GM12878 (cell line): Measurements from ENCODE around the gene SNX13. TPM values are rescaled to one million over a fixed set of nuclear protein-coding genes. Genes with fewer than 3 reads are reported as not detected.

Experiments
- ATAC-seq: fragments of 200-7000 bp; cut with Tn5 transposase; 3 replicates; pipeline ENCODE4 v1.9.1; 2020; ENCODE audit warnings: mild to moderate bottlenecking, moderate library complexity
- BruUV-seq: library from RNA; stranded (reverse); fragments of 400-500 nt; replicated peaks from 2 replicates; lab custom pipeline; 2021; lab: Mats Ljungman, UMichigan
- CTCF ChIA-PET: fragments of 300-600 bp; sonication (Branson Sonifier 250); formaldehyde crosslinking; extraction: SDS; loops from one replicate; lab custom pipeline; 2021; ENCODE audit warnings: inconsistent platforms; lab: Yijun Ruan, JAX
- POLR2A ChIA-PET: fragments of 350-600 bp; formaldehyde crosslinking; extraction: SDS; loops from one replicate; lab custom pipeline; 2021; ENCODE audit warnings: inconsistent platforms; lab: Charles Lee
- RAD21 ChIA-PET: fragments of 300-600 bp; sonication (Branson Sonifier 250); formaldehyde crosslinking; loops from one replicate; lab custom pipeline; 2023; ENCODE audit warnings: antibody characterized with exemption; ENCODE audit not compliant: unreplicated experiment; lab: Charles Lee
- SMC1A ChIA-PET: fragments of 300-600 bp; sonication (Branson Sonifier 250); formaldehyde crosslinking; loops from one replicate; lab custom pipeline; 2023; ENCODE audit not compliant: unreplicated experiment, uncharacterized antibody; lab: Charles Lee
- DNase-seq: peaks from one replicate; pipeline ENCODE4 v3.0.0-alpha.2; 2011; ENCODE audit warnings: low read depth, low spot score
- FAIRE-seq: peaks from 3 replicates; lab custom pipeline; 2011; peaks lifted over from hg19 to GRCh38; lab: Jason Lieb, UNC
- H2AFZ ChIP-seq: 2 replicates; pipeline ENCODE4 v1.6.0; 2011; ENCODE audit warnings: low read depth, low read length, control low read depth; ENCODE audit not compliant: control insufficient read depth
- H3K27ac ChIP-seq: 2 replicates; pipeline ENCODE4 v1.5.1; 2011; ENCODE audit warnings: control low read depth; ENCODE audit not compliant: control insufficient read depth, insufficient read depth
- H3K27me3 ChIP-seq, 2 experiments: replicated peaks in 1 of 2; 2 replicates each; pipeline versions ENCODE4 v1.6.0 to v1.6.1; 2011; ENCODE audit warnings: low read length in 1 of 2; ENCODE audit not compliant: control insufficient read depth in 2 of 2, insufficient read depth in 2 of 2
- H3K36me3 ChIP-seq, 2 experiments: 2 replicates each; pipeline ENCODE4 v1.5.1; 2011; ENCODE audit warnings: low read length in 1 of 2; ENCODE audit not compliant: control insufficient read depth in 2 of 2, insufficient read depth in 2 of 2
- H3K4me1 ChIP-seq: 2 replicates; pipeline ENCODE4 v1.6.1; 2011; ENCODE audit warnings: mild to moderate bottlenecking, low read length, moderate library complexity, mixed read lengths; ENCODE audit not compliant: control insufficient read depth, insufficient read depth
- H3K4me2 ChIP-seq: 2 replicates; pipeline ENCODE4 v1.6.0; 2011; ENCODE audit warnings: control low read depth; ENCODE audit not compliant: control insufficient read depth, insufficient read depth
- H3K4me3 ChIP-seq: fragments of 200-600 bp; sonication (generic); 2 replicates; pipeline ENCODE4 v1.5.1; 2016
- H3K79me2 ChIP-seq: 2 replicates; pipeline ENCODE4 v1.6.0; 2011; ENCODE audit warnings: low read length; ENCODE audit not compliant: control insufficient read depth, insufficient read depth
- H3K9ac ChIP-seq: 2 replicates; pipeline ENCODE4 v1.8.0; 2011; ENCODE audit warnings: low read length, control low read depth, mixed read lengths; ENCODE audit not compliant: control insufficient read depth, insufficient read depth
- H3K9me3 ChIP-seq: replicated peaks from 3 replicates; pipeline ENCODE4 v1.5.1; 2011; ENCODE audit warnings: mild to moderate bottlenecking, low read length; ENCODE audit not compliant: control insufficient read depth, insufficient read depth
- H4K20me1 ChIP-seq: 2 replicates; pipeline ENCODE4 v1.6.0; 2011; ENCODE audit not compliant: control insufficient read depth, insufficient read depth
- BACH1 ChIP-seq: fragments of 450-650 bp; IDR thresholded peaks from 2 replicates; pipeline ENCODE4 v1.6.1; 2017; ENCODE audit warnings: mild to moderate bottlenecking, borderline replicate concordance
- CREM ChIP-seq: IDR thresholded peaks from 2 replicates; pipeline ENCODE4 v1.6.1; 2014; ENCODE audit warnings: antibody characterized with exemption, low read depth
- FOXM1 ChIP-seq: IDR thresholded peaks from 2 replicates; pipeline ENCODE4 v1.6.1; 2012; ENCODE audit warnings: low read depth, mild to moderate bottlenecking, inconsistent platforms, low read length, moderate library complexity
- GABPA ChIP-seq: IDR thresholded peaks from 2 replicates; pipeline ENCODE4 v1.6.1; 2014; ENCODE audit warnings: antibody characterized with exemption, low read depth, mild to moderate bottlenecking, inconsistent platforms
- IKZF1 ChIP-seq: fragments of 450-650 bp; conservative IDR thresholded peaks from 2 replicates; pipeline ENCODE4 v1.6.1; 2017; ENCODE audit warnings: antibody characterized with exemption, mild to moderate bottlenecking
- MEF2B ChIP-seq: fragments of 450-650 bp; IDR thresholded peaks from 2 replicates; pipeline ENCODE4 v1.6.1; 2018; ENCODE audit warnings: mild to moderate bottlenecking, moderate library complexity; ENCODE audit not compliant: partially characterized antibody, poor library complexity, severe bottlenecking
- NFXL1 ChIP-seq: fragments of 450-650 bp; IDR thresholded peaks from 2 replicates; pipeline ENCODE4 v1.6.1; 2017; ENCODE audit warnings: antibody characterized with exemption, mild to moderate bottlenecking, borderline replicate concordance
- NR2C1 ChIP-seq: fragments of 450-650 bp; IDR thresholded peaks from 2 replicates; pipeline ENCODE4 v1.6.1; 2017; ENCODE audit warnings: antibody characterized with exemption, mild to moderate bottlenecking, moderate library complexity
- POLR2AphosphoS5 ChIP-seq: IDR thresholded peaks from 2 replicates; pipeline ENCODE4 v1.6.1; 2011; ENCODE audit warnings: mild to moderate bottlenecking, low read length, inconsistent platforms
- RBBP5 ChIP-seq: fragments of 200-600 bp; sonication (generic); conservative IDR thresholded peaks from 2 replicates; pipeline ENCODE4 v1.6.1; 2016
- RELA ChIP-seq: fragments of 450-650 bp; IDR thresholded peaks from 2 replicates; pipeline ENCODE4 v1.8.0; 2014; ENCODE audit warnings: borderline replicate concordance; ENCODE audit not compliant: partially characterized antibody
- SIN3A ChIP-seq: IDR thresholded peaks from 2 replicates; pipeline ENCODE4 v1.6.1; 2012; ENCODE audit warnings: low read depth, low read length, improper control_type of control experiment
- SMAD5 ChIP-seq: IDR thresholded peaks from 2 replicates; pipeline ENCODE4 v1.6.1; 2016; ENCODE audit warnings: antibody characterized with exemption, low read depth
- SREBF1 ChIP-seq: IDR thresholded peaks from 2 replicates; pipeline ENCODE4 v1.6.1; 2012; ENCODE audit warnings: mild to moderate bottlenecking, low read length
- TCF7 ChIP-seq: IDR thresholded peaks from 2 replicates; pipeline ENCODE4 v1.6.1; 2014; ENCODE audit warnings: antibody characterized with exemption, borderline replicate concordance
- WGBS: methylation state at CpG from one replicate; pipeline ENCODE4 v1.1.6; 2016; ENCODE audit warnings: low lambda C conversion rate; ENCODE audit not compliant: insufficient replicate concordance, insufficient coverage; ENCODE audit errors: missing lambda C conversion rate; 5-methylcytosine and 5-hydroxymethylcytosine counted together
- in situ Hi-C: fragments of 300-500 bp; cut with MboI; formaldehyde crosslinking; loops from 9 replicates; pipeline ENCODE4 v1.14.3; 2018; ENCODE audit warnings: mixed read lengths
- intact Hi-C: fragments of 100-400 bp; cut with micrococcal nuclease; formaldehyde crosslinking; loops from one replicate; pipeline ENCODE4 v1.14.2; 2022; ENCODE audit not compliant: unreplicated experiment
- polyA plus RNA-seq, 11 experiments: library from polyadenylated mRNA; depleted of rRNA in 4 of 11; unstranded in 6 of 11; stranded (reverse) in 5 of 11; fragments of >200 nt; fragmentation: Nextera tagmentation in 4 of 11; fragmentation: Illumina TruSeq in 1 of 11; extraction: Ambion mirVana in 4 of 11; extraction: Trizol in 1 of 11; gene quantifications; 1 replicate in 1 of 11; 2 replicates in 10 of 11; pipeline versions ENCODE4 v1.2.1 to v1.2.3, GENCODE V29; 2011 to 2016; ENCODE audit warnings: inconsistent platforms in 2 of 11, missing spikeins in 2 of 11, low read depth in 1 of 11
- total RNA-seq, 4 experiments: library from RNA; depleted of rRNA in 3 of 4; stranded (reverse); fragments of >200 nt in 3 of 4; fragmentation: Illumina TruSeq in 1 of 4; extraction: Trizol in 1 of 4; gene quantifications; 2 replicates each; pipeline versions ENCODE4 v1.2.1 to v1.2.3, GENCODE V29; 2013 to 2021
- TF ChIP-seq, protein P1 (sequence below): fragments of 150-350 bp; IDR thresholded peaks from 2 replicates; pipeline ENCODE4 v1.6.1; 2016; ENCODE audit warnings: low read depth, low read length
- TF ChIP-seq, protein P2 (sequence below): IDR thresholded peaks from 2 replicates; pipeline ENCODE4 v1.6.1; 2012; ENCODE audit warnings: low read depth, low read length, improper control_type of control experiment

SNX13 gene
- total and polyA plus RNA-seq, 10 of the 15 experiments (the other 5 are each of a cell fraction or from before 2014, with no cell fraction given), result 2.2 to 17.1 (median 11.9) TPM

DNA sequence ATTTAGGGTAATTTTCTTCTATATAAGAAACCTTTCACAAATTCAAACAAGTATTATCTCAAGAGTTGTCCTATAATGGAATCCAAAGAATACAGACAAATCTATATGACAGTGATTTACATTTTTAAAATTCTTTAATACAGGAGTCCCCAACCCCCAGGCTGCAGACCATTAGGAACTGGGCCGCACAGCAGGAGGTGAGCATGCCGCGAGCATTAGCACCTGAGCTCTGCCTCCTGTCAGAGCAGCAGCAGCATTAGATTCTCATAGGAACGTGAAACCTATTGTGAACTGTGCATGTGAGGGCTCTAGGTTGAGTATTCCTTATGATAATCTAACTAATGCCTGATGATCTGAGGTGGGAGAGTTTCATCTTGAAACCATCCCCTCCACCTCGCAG is 37.7 kb downstream of the SNX13 start:
- ChIA-PET SMC1A (interaction anchor here (1.0 to 1.6 kb wide), 3 partner anchors 9 to 132 kb away, joined by 3 read pairs; no protein-coding TSS in a partner anchor), RAD21 (interaction anchor here (1.3 kb wide), 1 partner anchor 133 kb away, joined by 4 read pairs; no protein-coding TSS in a partner anchor), POLR2A (no interaction called here), CTCF (no interaction called here)
- H3K9ac ChIP-seq, result no peak overlapping the region
- TF ChIP-seq IKZF1, result no peak
- TF ChIP-seq BACH1, result no peak
- no peak for TF ChIP-seq SREBF1
- TF ChIP-seq, protein P1, sequence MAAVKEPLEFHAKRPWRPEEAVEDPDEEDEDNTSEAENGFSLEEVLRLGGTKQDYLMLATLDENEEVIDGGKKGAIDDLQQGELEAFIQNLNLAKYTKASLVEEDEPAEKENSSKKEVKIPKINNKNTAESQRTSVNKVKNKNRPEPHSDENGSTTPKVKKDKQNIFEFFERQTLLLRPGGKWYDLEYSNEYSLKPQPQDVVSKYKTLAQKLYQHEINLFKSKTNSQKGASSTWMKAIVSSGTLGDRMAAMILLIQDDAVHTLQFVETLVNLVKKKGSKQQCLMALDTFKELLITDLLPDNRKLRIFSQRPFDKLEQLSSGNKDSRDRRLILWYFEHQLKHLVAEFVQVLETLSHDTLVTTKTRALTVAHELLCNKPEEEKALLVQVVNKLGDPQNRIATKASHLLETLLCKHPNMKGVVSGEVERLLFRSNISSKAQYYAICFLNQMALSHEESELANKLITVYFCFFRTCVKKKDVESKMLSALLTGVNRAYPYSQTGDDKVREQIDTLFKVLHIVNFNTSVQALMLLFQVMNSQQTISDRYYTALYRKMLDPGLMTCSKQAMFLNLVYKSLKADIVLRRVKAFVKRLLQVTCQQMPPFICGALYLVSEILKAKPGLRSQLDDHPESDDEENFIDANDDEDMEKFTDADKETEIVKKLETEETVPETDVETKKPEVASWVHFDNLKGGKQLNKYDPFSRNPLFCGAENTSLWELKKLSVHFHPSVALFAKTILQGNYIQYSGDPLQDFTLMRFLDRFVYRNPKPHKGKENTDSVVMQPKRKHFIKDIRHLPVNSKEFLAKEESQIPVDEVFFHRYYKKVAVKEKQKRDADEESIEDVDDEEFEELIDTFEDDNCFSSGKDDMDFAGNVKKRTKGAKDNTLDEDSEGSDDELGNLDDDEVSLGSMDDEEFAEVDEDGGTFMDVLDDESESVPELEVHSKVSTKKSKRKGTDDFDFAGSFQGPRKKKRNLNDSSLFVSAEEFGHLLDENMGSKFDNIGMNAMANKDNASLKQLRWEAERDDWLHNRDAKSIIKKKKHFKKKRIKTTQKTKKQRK, result no peak
- TF ChIP-seq, protein P2, sequence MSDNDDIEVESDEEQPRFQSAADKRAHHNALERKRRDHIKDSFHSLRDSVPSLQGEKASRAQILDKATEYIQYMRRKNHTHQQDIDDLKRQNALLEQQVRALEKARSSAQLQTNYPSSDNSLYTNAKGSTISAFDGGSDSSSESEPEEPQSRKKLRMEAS, result no peak
- TF ChIP-seq NFXL1, result no peak
- no peak for TF ChIP-seq FOXM1
- TF ChIP-seq CREM, result no peak
- TF ChIP-seq POLR2AphosphoS5, result no peak
- no peak for TF ChIP-seq SIN3A
- no peak for TF ChIP-seq SMAD5
- TF ChIP-seq RBBP5, result no peak
- no peak for TF ChIP-seq TCF7
- TF ChIP-seq RELA, result no peak
- no peak for TF ChIP-seq MEF2B
- no peak for TF ChIP-seq NR2C1
- no peak for TF ChIP-seq GABPA
- no peaks in the 10 kb centered on the region for H3K36me3 ChIP-seq
- 100% methylated on average over 5 of the region's 5 CpGs for WGBS
- H3K4me3 ChIP-seq, result no peak overlapping the region
- in situ Hi-C loops (no loop called here), intact Hi-C loops (no loop called here)
- no peak overlapping the region for H3K27ac ChIP-seq
- H2AFZ ChIP-seq, result no peak overlapping the region
- H3K79me2 ChIP-seq, result no peaks in the 10 kb centered on the region
- H3K27me3 ChIP-seq, result no peaks in the 10 kb centered on the region
- no peak overlapping the region for H3K4me2 ChIP-seq
- FAIRE-seq (no peak), ATAC-seq (no peak), DNase-seq (no peak)
- H3K4me1 ChIP-seq, result no peaks in the 10 kb centered on the region
- no peaks in the 10 kb centered on the region for H4K20me1 ChIP-seq
- BruUV-seq, result no TSS peak
- no peaks in the 10 kb centered on the region for H3K9me3 ChIP-seq
